Activated CD4-positive, alpha-beta T cell treated with anti-CD3 and anti-CD28 coated beads, Interleukin-2, amount 50 U/mL, for 4 hours (primary cell): ENCODE data around the gene COL13A1.

Experiments
- DNase-seq, 2 experiments: peaks; one replicate each; pipeline ENCODE4 v3.0.0-alpha.2; 2020

Gene COL13A1

GRCh38 chr10:69870591-69870990 lies 68.9 kb downstream of the COL13A1 start:
- DNase-seq, result no peak

DNA sequence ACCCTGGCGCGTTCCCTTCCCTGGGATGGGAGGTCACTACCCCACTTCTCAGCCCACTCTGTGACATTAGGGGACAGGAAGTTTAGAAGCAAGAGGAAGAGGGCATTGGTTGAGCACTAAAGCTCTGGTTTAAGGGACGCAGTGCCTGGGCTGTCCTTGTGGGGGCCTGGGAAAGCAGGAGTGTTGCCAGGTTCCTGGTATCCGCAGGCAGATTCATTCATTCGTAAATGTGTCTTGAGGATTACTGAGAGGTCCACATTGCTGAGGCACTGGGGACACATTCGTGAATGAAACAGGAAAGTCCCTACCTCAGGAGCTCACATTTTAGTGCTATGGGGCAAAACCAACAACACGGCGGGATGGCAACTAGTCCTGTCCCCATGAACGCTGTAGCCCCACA lies 69.4 kb downstream of the COL13A1 start:
- no peak for DNase-seq

DNA sequence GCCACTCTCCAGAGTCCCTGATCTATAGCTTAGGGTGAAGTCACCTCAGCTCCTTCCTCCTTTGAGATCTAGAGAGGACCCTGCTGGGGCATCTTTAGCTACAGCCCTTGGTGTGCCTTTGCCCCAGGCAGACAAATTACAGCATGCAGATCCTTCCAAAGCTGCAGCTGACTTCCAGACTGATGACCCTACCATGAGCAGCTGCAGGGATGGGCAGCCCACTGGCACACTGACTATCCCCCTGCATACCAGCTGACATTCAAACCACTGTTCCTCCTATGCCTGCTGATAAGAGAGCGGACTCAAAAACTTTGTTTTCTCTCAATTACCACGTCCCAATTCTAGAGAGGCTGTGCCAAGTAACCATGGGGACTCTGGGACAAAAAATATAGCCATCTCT lies 70.6 kb downstream of the COL13A1 start:
- no peak for DNase-seq

DNA sequence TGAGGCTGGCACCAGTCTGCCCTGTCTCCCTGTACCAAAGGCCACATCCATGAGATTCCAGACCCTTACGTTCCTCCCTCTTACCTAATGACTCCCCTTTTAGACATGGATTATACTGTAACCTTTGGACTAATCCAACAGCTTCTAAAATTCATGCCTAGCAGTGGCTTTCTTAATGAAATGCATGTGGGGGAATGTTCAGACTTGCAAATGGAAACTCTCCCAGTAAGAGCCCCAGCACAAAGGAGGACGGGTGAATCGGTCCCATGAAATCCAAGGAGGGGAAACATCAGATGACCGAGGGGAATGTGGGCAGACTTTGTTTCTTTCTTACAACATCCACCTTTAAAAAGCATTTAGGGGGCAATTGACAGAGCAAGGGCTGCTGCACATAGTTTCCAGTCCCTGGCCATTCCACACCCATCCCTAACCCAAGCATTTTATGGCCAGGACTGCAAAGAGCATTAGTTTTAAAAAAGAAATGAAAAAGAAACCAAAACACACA lies 71.5 kb downstream of the COL13A1 start:
- DNase-seq, result no peak

- no peak for DNase-seq
Measured at GRCh38 chr10:69874449-69874848, 72.7 kb downstream of the COL13A1 start.

- no peak for DNase-seq
Measured at GRCh38 chr10:69875856-69876255, 74.2 kb downstream of the COL13A1 start.

DNA sequence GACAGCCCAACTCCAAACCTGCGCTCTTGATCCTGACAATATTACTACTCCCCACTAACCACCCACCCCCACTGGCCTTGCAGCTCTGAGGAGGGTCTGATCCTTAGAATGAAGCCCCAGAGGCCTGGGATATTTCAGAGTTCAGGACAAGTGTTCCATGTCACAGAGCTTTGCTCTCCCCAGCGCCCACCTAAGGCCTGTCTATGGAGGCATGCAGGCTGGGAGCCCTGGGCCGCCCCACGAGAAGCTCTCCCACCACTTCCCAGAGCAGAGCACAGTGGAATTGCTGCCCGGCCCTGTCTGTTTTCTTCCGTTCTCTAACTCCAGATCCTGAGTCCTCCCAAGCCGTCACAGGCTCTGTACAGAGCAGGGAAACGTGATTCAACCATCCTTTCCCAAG lies 74.6 kb downstream of the COL13A1 start:
- no peak for DNase-seq

- no peak for DNase-seq
Measured at GRCh38 chr10:69876931-69877330, 75.2 kb downstream of the COL13A1 start.

GRCh38 chr10:69878038-69878437 lies 76.3 kb downstream of the COL13A1 start:
- DNase-seq, result no peak

DNA sequence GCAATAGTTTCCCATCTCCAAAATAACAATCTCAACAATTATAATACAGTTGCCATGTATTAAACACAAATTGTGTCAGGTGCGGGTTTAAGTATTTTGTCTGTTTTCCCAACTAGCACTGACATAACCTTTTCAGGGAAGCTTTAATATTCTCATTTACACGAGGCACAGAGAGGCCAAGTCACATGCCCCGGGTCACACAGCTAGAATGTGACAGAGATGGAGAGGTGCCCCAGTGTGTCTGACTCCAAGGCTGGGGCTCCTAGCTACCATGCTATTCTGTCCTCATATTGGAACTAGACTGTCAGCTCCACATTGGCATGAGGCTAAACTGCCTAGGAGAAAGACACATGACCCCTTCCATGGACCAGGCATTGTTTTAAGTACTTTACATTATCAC lies 77.2 kb downstream of the COL13A1 start:
- no peak for DNase-seq

DNA sequence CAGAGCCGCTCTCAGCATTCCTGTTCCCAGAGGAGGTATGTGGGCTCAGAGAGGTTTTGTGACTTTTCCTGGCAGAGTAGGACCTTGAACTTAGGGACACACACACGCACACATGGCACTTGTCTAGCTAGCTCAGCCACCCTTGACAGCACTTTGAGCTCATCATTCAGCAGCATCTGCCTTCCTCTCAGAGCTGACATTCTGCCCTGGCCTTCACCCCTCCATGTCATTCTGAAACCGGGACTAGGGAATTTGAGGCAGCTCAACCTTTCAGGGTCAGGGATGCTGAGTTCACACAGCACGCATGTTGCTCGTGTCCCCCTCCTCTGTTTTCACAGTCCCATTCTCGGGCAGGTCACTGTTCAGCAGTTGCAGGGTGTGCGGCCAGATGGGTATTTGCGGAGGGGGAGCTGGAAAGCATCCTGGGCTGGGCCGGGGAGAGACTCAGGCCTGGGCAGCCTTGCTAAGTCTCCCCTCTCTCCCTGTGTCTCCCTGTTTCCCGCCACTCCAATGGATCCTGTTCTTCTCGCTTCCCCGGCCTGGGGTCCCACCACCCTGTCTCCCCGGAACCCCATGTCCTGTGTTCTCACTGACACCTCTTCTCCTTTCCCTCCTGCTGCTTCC lies 78.0 kb downstream of the COL13A1 start:
- DNase-seq, result no peak

- DNase-seq, result no peak
Measured at GRCh38 chr10:69880301-69881081, 78.8 kb downstream of the COL13A1 start.

DNA sequence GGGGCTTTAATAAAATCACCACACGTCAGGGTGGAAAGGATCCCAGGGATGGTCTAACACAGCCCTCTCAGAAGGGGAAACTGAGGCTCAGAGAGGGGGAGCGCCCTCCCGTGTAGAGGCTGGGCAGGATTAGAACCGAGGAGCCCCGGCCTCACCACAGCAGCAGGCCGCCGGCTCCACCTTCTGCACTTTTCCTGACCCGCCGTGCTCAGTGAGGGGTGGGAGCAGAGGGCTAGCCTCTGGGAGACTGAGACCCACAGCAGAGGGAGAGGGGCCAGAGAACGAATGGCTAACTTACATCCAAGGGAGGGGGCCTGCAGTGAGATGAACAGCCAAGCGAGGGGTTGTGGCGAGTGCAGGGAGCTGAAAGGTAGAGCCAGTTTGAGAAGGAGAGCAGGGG lies 79.5 kb downstream of the COL13A1 start:
- no peak for DNase-seq

DNA sequence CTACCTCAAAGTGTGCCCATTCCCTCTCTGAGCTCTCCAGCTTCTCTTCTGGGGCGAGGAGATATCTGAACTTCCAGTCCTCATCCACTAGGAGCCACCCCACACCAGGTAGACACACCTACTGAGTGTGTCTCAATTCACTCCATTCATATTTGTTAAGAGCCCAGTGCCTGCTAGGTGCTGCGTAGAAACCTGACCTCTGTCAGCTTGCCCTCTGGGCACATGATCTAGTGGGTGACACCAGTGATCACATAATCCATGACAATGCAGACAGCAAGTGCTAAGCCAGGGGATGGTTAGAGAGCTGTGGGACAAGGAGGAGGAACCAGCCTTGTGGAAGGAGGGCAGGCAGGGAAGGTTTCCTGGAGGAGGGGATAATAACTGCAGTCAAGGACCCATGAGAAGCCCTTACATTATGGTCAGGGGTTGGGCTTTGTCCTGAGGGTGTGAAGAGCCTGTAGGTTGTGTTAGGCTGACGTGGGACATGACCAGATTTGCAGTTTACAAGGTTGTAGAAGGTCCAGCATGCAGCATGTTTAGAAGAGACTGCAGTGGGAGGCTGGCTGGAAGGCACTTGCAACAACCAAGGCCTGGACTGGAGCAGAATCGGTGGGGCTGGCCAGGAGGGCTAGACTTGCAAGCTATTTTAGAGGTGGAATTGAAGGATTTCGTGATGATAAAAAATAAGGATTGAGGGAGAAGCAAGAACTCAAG lies 81.8 kb downstream of the COL13A1 start:
- DNase-seq, result no peak

DNA sequence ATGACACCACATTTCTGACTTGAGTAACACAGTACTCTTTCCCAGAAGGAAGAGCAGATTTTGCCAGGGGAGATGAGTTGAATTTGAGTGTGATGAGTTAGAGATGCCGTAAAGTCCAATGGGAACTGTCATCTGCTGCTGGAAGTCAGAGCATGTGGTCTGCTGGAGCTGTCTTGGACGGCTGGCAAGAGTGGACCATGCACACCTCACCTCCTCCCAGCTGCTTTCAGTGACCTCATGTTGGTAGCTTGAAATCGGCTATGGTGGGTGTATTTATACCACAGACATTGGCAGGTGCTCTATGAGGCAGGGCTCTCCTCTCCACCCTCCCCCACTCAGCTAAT lies 82.3 kb downstream of the COL13A1 start:
- no peak for DNase-seq

DNA sequence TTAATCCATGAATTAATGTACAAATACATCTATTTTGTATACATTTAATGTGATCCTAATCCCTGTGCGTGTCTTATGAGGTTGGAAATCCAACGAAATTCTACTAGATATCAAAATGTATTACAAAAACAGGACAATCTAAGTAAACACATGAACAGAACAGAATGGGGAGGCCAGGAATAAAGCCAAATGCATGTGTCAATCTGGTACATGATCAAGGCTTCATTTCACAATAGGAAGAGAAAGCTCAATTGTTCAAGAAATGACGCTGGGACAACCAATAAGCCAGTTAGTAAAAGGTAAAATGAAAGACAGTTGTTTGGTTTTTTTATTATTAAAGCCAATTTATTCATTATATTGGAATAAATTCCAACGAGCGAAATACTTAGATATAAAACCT lies 83.0 kb downstream of the COL13A1 start:
- DNase-seq, result no peak

DNA sequence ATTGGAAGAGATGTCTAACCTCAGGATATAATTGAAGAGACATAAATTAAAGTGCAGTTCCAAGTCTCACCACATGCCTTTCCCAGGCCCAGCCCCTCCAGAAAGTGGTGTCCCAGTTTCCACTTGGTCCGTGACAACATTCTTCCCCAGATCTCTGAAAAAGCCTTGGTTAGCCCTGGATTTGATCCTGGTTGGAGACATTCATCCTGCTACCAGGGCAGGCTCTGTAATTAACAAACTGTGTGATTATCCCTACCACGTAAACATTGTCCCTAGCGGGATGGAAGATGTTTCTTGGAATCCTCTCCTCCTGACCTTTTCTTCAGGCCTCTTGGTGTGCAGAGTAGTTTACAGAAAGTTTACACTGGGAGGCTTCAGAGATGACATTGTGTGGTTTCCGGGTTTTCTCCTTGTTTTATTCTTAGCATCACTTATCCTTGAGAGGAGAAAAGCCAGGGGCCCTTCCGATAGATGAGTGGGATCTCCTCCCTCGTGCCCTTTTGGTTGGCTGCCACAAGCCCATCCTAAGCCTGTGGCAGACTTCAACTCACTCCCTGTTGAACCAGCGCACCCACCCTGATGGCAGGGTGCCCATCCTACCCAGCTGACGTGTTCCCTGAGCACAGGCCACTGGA lies 83.8 kb downstream of the COL13A1 start:
- DNase-seq, result no peak

GRCh38 chr10:69888882-69889584 lies 87.3 kb downstream of the COL13A1 start:
- no peak for DNase-seq

DNA sequence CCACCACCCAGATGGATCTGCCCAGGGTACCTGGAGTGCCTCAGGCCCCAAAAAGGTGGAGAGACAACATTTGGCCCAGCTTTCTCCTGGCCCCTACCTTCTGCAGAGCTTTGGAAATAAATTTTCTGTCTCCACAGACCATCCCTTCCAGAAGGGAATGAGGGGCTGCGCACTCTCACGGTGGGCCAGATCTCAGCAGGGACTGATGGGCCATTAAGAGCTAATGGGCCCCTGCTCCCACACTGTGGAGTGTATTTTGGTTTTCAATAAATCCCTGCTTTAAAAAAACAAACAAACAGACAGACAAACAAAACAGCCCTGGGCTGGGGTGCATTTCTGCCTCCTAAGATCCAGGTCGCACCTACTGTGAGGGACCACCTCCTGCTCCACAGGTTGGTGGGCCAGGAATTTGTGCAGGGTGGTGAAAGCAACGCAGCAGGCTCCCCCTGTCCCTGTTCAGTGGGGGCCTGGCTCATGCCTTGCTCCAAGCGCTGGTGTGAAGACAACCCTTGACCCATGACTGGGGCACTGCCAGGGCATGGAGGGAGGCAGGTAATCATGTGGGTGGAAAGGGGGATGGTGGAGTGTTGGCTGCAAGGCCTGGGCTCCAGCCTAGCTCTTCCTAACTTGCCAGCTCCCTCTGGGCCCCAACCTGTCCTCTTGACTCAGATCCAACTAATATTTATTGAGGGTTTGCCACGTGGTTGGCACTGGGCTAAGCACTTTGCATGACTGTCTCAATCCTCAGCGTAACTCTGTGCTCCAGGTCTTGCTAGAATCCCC lies 88.5 kb downstream of the COL13A1 start:
- DNase-seq, result no peak

DNA sequence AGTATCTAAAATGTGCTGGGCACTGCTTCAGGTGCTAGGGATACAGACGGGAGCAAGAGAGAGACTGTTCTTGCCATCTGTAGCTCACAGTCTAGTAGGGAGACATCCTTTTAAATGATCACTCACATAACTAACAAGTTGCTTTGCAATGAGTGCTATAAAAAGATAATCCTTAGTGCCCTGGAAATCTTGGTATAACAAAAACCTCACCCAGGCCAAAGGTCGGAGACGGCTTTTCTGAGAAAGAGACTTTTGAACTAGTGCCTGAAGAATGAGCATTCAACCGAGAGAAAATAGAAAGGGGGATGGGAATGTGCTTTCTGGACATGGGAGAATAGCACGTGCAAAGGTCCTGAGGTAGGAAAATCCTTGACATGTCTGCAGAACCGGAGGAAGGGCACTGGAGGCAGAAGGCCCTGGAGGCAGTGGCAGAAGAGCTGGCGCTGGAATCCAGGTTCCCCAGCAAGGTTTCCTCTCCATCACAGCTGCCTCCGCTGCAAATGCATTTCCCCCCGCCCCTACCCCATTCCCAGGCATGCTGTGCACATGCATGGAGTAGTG lies 89.4 kb downstream of the COL13A1 start:
- no peak for DNase-seq

- no peak for DNase-seq
Measured at GRCh38 chr10:69892406-69892805, 90.7 kb downstream of the COL13A1 start.

DNA sequence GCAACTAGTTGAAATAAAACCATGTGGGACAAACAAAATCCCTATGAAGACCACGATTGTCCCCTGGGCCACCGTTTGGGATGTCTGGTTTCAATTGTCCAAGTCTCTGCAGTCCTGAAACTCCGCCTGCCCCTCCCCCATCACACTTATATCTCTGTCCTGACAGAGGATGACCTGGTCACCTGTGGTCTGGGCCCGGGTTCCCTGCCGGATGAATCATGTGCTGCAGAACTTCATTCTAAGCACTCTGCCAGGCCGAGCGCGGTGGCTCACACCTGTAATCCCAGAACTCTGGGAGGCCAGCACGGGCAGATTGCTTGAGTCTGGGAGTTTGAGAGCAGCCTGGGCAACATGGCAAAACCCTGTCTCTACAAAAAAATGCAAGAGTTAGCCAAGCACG lies 91.1 kb downstream of the COL13A1 start:
- no peak for DNase-seq
